HG03175 (cell line): Measurements from ENCODE around the gene LCP2.

Experiments
- ATAC-seq: cut with Tn5 transposase; IDR thresholded peaks from one replicate; pipeline ENCODE4 v1.9.1; 2021; ENCODE audit warnings: mild to moderate bottlenecking, moderate library complexity; ENCODE audit not compliant: unreplicated experiment

Gene LCP2

DNA sequence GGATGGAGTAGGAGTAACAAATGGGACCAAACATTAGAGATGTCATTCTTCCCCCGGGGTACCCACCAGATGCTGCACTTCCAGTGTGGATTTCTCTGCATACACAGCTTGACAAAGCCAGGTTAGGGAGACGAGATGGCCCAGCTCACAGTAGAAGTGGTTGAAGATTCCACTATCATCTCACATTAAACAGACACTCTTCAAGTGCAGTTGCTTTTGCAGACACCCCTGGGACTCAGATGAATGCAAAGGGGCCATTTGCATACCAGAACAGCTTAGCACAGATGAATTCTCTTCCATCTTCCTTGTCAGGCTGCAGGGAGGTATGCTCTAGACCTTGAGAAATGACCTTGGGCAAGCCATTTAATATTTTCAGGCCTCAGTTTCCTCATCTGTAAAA is 77.4 kb downstream of the LCP2 start:
- no peak for ATAC-seq

GRCh38 chr5:170219615-170220014 is 78.0 kb downstream of the LCP2 start:
- ATAC-seq = no peak

- ATAC-seq = no peak
Measured at GRCh38 chr5:170218726-170219125, 78.9 kb downstream of the LCP2 start.

DNA sequence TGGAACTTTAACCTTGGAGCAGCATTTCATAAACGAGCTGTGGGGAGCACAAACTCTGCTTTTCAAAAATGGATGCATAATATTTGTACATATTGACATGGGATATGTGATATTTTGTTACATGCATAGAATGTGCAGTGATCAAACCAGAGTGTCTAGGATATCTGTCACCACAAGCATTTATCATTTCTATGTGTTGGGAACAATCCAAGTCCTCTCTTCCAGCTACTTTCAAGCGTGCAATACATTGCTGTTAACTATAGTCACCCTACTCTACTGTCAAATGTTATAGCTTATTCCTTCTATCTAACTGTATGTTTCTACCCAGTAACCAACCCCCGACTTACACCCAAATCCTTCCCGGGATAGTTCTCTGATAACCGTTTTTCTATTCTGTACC is 79.7 kb downstream of the LCP2 start:
- no peak for ATAC-seq

DNA sequence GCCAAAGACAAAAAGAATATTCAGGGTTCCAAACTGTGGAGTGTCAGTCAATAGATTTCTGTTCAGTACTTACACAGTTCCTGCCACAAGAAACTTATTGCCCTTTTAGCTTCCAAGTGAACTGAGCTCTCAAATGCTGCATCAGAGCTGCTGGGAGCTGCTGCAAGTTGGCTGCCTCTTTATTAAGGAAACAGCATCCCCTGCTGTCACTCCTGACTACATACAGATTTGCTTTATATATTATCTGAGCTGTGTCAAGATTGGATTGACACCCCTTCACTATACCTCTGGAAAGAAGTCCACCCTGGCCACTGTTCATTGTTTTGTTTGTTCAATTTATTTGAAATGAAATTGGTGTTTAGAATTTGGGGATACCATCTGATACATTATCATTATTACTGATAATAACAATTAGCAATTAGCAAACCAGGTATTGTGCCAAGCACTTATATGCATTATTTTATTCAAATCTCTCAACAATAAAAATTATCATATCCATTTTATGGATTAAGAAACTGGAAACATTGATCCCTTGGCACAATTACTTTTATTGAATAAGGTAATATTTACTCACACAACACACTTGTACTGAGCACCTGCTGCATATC is 81.2 kb downstream of the LCP2 start:
- ATAC-seq = no peak

DNA sequence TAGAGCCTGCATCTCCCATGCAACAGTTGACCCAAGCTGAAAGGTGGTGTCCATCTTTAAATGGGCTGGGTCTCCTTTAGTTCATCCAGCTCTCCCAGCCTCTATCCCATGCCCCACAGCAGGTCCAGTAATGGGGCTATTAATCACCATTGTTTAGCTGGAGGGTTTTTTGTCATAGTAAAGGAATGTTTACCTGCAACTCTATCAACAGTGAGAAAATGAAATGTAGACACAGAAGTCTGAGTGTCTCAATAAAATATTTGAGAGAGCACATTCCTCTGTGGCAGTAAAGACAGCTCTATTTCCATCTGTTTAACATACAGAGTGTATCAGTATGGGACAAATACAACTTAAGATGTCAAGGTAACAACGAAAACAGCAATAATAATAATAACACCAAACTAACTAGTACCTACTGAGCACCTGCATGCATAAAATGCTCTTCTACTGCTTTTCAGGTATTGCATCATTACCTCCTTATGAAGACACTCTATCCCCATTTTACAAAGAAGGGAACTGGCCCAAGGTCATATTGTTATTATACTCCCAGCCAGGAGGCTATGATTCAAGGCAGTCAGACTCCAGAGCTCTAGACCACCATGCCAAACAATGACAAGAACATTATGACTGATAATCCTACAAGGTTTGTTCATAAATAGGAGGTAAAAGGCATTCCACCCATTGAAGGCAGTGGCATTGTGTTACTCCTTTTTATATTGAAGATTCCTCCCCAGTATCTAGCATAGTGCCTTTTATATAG is 85.8 kb downstream of the LCP2 start:
- ATAC-seq = no peak

GRCh38 chr5:170206958-170207357 is 90.6 kb downstream of the LCP2 start:
- ATAC-seq = no peak

DNA sequence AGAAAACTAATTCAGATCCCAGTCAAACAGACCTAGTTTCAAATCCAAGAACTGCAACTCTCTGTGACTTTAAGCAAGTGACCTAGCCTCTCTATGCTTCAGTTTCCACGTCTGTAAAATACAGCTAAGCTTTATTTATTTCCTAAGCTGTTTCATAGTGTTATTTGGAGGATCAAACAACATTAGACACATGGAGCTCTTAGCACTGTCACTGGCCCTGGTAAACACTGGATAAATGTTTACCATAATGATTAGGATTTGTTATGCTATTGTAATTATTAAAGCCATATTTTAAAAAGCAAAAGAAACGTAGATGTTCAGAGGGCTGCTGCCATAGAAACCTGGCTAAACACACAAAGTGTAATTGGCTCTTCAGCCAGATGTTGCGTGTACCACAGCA is 91.4 kb downstream of the LCP2 start:
- no peak for ATAC-seq

GRCh38 chr5:170204202-170204601 is 93.4 kb downstream of the LCP2 start:
- ATAC-seq = no peak

GRCh38 chr5:170202117-170202516 is 95.5 kb downstream of the LCP2 start:
- ATAC-seq = no peak

GRCh38 chr5:170201311-170201710 is 96.3 kb downstream of the LCP2 start:
- no peak for ATAC-seq

GRCh38 chr5:170200876-170201275 is 96.7 kb downstream of the LCP2 start:
- ATAC-seq = no peak
